Smooth muscle cell (in vitro differentiated cells): ENCODE measurements around the gene HOXA6. TPM values are rescaled to one million over a fixed set of nuclear protein-coding genes. Genes with fewer than 3 reads are reported as not detected.
A peak's percentile ranks its signal among the peaks of the same experiment; 100 is the strongest.

Source experiments
- DNase-seq: peaks from one replicate; lab custom pipeline; 2025; ENCODE audit not compliant: unreplicated experiment; lab: John Stamatoyannopoulos, UW
- H2AFZ ChIP-seq: fragments of 200-600 bp; sonication (generic); 2 replicates; pipeline ENCODE4 v1.6.0; 2016; ENCODE audit warnings: antibody characterized with exemption, low read depth, mild to moderate bottlenecking
- H3F3A ChIP-seq: fragments of 200-600 bp; sonication (generic); 2 replicates; pipeline ENCODE4 v1.6.0; 2017; ENCODE audit warnings: antibody characterized with exemption, low read depth
- H3K27ac ChIP-seq: fragments of 200-600 bp; sonication (generic); 2 replicates; pipeline ENCODE4 v1.5.1; 2016; ENCODE audit warnings: low read depth, mild to moderate bottlenecking
- H3K27me3 ChIP-seq: fragments of 200-600 bp; sonication (generic); 2 replicates; pipeline ENCODE4 v1.6.1; 2016; ENCODE audit warnings: low read depth, mild to moderate bottlenecking
- H3K36me3 ChIP-seq: fragments of 200-600 bp; sonication (generic); 2 replicates; pipeline ENCODE4 v1.5.1; 2016; ENCODE audit warnings: low read depth
- H3K4me1 ChIP-seq: fragments of 200-600 bp; sonication (generic); 2 replicates; pipeline ENCODE4 v1.5.1; 2016; ENCODE audit warnings: low read depth
- H3K4me2 ChIP-seq: fragments of 200-600 bp; sonication (generic); 2 replicates; pipeline ENCODE4 v1.6.0; 2016; ENCODE audit warnings: mild to moderate bottlenecking
- H3K4me3 ChIP-seq: fragments of 200-600 bp; sonication (generic); 2 replicates; pipeline ENCODE4 v1.5.1; 2016; ENCODE audit warnings: mild to moderate bottlenecking
- H3K79me2 ChIP-seq: fragments of 200-600 bp; sonication (generic); 2 replicates; pipeline ENCODE4 v1.6.0; 2016; ENCODE audit warnings: low read depth, mild to moderate bottlenecking
- H3K9ac ChIP-seq: fragments of 200-600 bp; sonication (generic); 2 replicates; pipeline ENCODE4 v1.6.0; 2016; ENCODE audit warnings: low read depth
- H3K9me3 ChIP-seq: fragments of 200-600 bp; sonication (generic); replicated peaks from 2 replicates; pipeline ENCODE4 v1.5.1; 2016; ENCODE audit warnings: low read depth
- H4K20me1 ChIP-seq: fragments of 200-600 bp; sonication (generic); 2 replicates; pipeline ENCODE4 v1.6.0; 2016; ENCODE audit warnings: low read depth
- WGBS: methylation state at CpG from one replicate; pipeline ENCODE4 v1.1.7; 2016; ENCODE audit warnings: low lambda C conversion rate; 5-methylcytosine and 5-hydroxymethylcytosine counted together
- polyA plus RNA-seq: library from polyadenylated mRNA; unstranded; fragments of >200 nt; fragmentation: Nextera tagmentation; extraction: Ambion mirVana; gene quantifications from 2 replicates; pipeline ENCODE4 v1.2.1, GENCODE V29; 2016
- total RNA-seq: library from RNA; depleted of rRNA; stranded (reverse); fragments of >200 nt; gene quantifications from 2 replicates; pipeline ENCODE4 v1.2.3, GENCODE V29; 2014
- TF ChIP-seq, protein P1 (sequence below): fragments of 200-600 bp; sonication (generic); IDR thresholded peaks from 2 replicates; pipeline ENCODE4 v1.5.1; 2017; ENCODE audit warnings: borderline replicate concordance, mild to moderate bottlenecking, antibody characterized with exemption; ENCODE audit not compliant: insufficient read depth, poor library complexity, severe bottlenecking

HOXA6 gene
- total and polyA plus RNA-seq, 2 experiments from 2014 or later = 0.56 to 0.58 TPM

DNA sequence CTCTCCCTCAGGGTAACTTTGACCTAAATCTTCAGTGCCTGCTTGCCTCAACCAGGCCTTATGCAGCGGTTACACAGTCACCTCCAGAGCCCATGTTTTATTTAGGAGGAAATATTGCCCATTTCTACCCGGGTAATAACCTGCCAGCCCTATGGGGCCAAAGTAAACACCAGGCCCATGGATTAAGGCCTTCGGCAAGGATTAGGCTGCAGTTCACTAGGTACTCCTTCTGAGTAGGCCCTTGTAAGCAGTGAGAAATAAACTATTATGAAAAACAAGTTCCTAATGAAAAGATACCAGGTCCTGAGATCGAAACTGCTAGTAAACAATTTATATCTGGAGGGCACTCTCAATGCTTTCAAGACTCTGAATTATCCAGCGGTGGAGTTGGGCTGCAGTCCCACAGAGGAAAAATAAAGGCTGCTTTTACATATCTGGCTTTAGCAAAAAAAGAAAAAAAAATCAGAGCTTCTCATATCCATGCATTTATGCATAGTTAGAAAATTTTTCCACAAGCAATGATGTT lies 30.3 kb upstream of the HOXA6 start:
- H3K79me2 ChIP-seq = peaks cover 80% of the 10 kb centered on the region

DNA sequence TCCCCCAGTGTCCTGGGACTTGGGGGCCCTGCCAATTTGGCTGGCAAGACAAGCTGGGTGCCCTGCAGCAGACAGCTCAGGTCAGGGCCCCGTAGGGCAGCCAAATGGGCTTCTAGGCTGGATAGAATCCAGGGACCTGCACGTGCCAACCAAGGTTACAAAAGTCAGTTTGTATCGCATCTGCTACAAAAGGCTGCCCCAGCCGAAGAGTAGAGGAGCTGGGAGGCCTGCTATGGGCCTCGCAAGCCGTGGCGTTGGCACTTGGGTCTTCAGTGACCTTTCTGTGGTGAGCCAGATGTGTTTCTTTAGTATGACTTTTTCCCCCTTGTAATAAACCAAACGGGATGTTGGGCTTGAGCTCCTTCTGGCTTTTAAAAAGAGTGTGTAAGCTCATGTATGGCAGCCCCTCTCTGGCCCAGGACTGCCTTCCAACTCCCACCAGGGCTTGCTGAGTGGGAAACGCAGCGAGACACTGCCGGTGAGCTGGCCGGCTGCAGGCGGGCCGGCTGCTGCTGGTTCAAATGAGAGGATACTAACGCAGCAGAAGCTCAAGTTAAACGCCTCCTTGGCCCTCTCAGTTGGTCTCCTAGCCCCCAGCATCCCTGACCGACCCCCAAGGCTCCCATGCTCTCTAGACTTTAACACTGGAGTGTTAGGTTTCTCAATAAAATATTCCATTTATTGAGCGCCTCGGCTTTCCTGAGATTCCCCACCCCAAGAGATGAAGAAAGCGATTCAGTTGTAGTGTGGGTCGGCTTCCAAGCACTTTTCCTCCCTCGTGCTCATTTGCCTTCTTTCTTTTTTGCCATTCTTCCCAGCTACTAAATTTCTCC lies 29.6 kb upstream of the HOXA6 start:
- TF ChIP-seq, protein P1, sequence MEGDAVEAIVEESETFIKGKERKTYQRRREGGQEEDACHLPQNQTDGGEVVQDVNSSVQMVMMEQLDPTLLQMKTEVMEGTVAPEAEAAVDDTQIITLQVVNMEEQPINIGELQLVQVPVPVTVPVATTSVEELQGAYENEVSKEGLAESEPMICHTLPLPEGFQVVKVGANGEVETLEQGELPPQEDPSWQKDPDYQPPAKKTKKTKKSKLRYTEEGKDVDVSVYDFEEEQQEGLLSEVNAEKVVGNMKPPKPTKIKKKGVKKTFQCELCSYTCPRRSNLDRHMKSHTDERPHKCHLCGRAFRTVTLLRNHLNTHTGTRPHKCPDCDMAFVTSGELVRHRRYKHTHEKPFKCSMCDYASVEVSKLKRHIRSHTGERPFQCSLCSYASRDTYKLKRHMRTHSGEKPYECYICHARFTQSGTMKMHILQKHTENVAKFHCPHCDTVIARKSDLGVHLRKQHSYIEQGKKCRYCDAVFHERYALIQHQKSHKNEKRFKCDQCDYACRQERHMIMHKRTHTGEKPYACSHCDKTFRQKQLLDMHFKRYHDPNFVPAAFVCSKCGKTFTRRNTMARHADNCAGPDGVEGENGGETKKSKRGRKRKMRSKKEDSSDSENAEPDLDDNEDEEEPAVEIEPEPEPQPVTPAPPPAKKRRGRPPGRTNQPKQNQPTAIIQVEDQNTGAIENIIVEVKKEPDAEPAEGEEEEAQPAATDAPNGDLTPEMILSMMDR = no peak
- H3K4me2 ChIP-seq = peak overlapping the region; percentile 89
- no peaks in the 10 kb centered on the region for H3K9me3 ChIP-seq
- no peaks in the 10 kb centered on the region for H3K36me3 ChIP-seq
- 23% methylated on average over 22 of the region's 22 CpGs for WGBS
- DNase-seq = no peak
- H3K27me3 ChIP-seq = peaks cover 6% of the 10 kb centered on the region
- H3K4me3 ChIP-seq = peak overlapping the region; percentile 67
- peaks cover 24% of the 10 kb centered on the region for H4K20me1 ChIP-seq
- peak overlapping the region; percentile 75 for H3K9ac ChIP-seq
- H2AFZ ChIP-seq = no peak overlapping the region
- peak overlapping the region; percentile 95 for H3K27ac ChIP-seq
- H3K79me2 ChIP-seq = peaks cover 80% of the 10 kb centered on the region
- no peaks in the 10 kb centered on the region for H3F3A ChIP-seq
- H3K4me1 ChIP-seq = no peaks in the 10 kb centered on the region

More for the DNA sequence above, 30.3 kb upstream of the HOXA6 start:
- 27% methylated on average over 5 of the region's 5 CpGs for WGBS
- Histone ChIP-seq H3K27ac (peak overlapping the region; percentile 95), H3K27me3 (no peaks in the 10 kb centered on the region), H3K36me3 (no peaks in the 10 kb centered on the region), H3K4me3 (peak overlapping the region; percentile 67), H2AFZ (no peak overlapping the region), H3K4me1 (peaks cover 4% of the 10 kb centered on the region), H3F3A (no peaks in the 10 kb centered on the region), H3K9ac (peak overlapping the region; percentile 75), H3K4me2 (peak overlapping the region; percentile 89), H3K9me3 (no peaks in the 10 kb centered on the region), H4K20me1 (peaks cover 18% of the 10 kb centered on the region)
- TF ChIP-seq, protein P1 = no peak
- DNase-seq = no peak

DNA sequence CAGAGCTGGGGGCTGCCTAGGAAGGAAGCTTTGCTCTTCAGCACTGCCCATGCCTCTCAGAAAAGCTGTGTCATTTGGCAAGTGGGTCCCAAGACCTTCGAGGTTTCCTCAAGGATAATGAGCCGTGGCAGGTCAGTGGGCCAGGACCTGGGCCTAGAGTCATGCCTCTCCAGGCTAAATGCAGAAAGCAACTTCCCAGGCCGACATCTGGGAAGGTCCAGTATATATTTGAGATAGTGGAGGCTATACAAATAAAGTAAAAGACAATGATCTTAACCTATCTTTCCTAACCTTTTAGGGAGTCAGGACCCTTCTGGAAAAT lies 28.9 kb upstream of the HOXA6 start:
- Histone ChIP-seq H3K27me3 (peaks cover 11% of the 10 kb centered on the region), H3K27ac (peak overlapping the region; percentile 95), H3K4me2 (peak overlapping the region; percentile 89), H3K4me3 (peak overlapping the region; percentile 67), H2AFZ (no peak overlapping the region), H3K4me1 (no peaks in the 10 kb centered on the region), H3K79me2 (peaks cover 80% of the 10 kb centered on the region), H3F3A (no peaks in the 10 kb centered on the region), H3K9me3 (no peaks in the 10 kb centered on the region), H3K36me3 (no peaks in the 10 kb centered on the region), H4K20me1 (peaks cover 31% of the 10 kb centered on the region), H3K9ac (peak overlapping the region; percentile 45)
- DNase-seq = no peak
- WGBS = 60% methylated on average over 3 of the region's 3 CpGs
- TF ChIP-seq, protein P1 = no peak
